ENCODE results near the gene C1orf210.

C1orf210 gene

DNA sequence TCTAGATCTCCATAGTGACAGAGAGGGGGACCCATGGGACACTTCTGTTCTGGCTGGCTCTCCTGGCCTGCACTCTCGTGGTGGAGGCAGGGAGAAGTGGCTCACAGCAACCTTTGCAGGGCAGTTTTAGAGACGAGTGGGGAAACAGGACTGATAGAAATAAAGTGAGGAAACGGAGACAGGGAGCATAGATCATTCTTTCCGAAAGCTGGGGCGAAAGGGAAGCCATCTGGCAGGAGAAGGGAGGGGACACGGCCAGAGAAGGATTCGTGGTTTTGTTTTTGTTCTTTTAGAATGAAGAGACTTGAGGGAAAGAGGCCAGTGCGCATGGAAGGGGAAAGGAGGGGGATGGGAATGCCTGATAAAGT, 18.9 kb upstream of the C1orf210 start:
- TF ChIP-seq EZH2phosphoT487 (IDR thresholded peaks at IDR 0.05; ENCODE audit: low read depth) = no peak
- TF ChIP-seq, protein P1, sequence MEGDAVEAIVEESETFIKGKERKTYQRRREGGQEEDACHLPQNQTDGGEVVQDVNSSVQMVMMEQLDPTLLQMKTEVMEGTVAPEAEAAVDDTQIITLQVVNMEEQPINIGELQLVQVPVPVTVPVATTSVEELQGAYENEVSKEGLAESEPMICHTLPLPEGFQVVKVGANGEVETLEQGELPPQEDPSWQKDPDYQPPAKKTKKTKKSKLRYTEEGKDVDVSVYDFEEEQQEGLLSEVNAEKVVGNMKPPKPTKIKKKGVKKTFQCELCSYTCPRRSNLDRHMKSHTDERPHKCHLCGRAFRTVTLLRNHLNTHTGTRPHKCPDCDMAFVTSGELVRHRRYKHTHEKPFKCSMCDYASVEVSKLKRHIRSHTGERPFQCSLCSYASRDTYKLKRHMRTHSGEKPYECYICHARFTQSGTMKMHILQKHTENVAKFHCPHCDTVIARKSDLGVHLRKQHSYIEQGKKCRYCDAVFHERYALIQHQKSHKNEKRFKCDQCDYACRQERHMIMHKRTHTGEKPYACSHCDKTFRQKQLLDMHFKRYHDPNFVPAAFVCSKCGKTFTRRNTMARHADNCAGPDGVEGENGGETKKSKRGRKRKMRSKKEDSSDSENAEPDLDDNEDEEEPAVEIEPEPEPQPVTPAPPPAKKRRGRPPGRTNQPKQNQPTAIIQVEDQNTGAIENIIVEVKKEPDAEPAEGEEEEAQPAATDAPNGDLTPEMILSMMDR (IDR thresholded peaks at IDR 0.05; ENCODE audit: low read depth, low read length) = no peak
- Histone ChIP-seq H3K27me3 (ENCODE audit: low read depth, low read length) (peaks cover 6% of the 10 kb centered on the region; the same call in 1 of the 2 replicates), H3K9ac (ENCODE audit: low read length) (no peak overlapping the region), H3K27ac (ENCODE audit: low read length) (no peak overlapping the region), H3K36me3 (replicated peaks; ENCODE audit: low read depth, low read length) (no peaks in the 10 kb centered on the region), H3K4me2 (ENCODE audit: low read length) (no peak overlapping the region), H3K4me3 (ENCODE audit: low read length) (no peak overlapping the region), H3K79me2 (ENCODE audit: low read length) (no peaks in the 10 kb centered on the region), H2AFZ (ENCODE audit: low read depth, low read length) (no peak overlapping the region), H4K20me1 (ENCODE audit: insufficient read depth, low read length) (no peaks in the 10 kb centered on the region), H3K9me3 (ENCODE audit: insufficient read depth, low read length) (no peaks in the 10 kb centered on the region), H3K4me1 (ENCODE audit: low read length) (no peaks in the 10 kb centered on the region)

DNA sequence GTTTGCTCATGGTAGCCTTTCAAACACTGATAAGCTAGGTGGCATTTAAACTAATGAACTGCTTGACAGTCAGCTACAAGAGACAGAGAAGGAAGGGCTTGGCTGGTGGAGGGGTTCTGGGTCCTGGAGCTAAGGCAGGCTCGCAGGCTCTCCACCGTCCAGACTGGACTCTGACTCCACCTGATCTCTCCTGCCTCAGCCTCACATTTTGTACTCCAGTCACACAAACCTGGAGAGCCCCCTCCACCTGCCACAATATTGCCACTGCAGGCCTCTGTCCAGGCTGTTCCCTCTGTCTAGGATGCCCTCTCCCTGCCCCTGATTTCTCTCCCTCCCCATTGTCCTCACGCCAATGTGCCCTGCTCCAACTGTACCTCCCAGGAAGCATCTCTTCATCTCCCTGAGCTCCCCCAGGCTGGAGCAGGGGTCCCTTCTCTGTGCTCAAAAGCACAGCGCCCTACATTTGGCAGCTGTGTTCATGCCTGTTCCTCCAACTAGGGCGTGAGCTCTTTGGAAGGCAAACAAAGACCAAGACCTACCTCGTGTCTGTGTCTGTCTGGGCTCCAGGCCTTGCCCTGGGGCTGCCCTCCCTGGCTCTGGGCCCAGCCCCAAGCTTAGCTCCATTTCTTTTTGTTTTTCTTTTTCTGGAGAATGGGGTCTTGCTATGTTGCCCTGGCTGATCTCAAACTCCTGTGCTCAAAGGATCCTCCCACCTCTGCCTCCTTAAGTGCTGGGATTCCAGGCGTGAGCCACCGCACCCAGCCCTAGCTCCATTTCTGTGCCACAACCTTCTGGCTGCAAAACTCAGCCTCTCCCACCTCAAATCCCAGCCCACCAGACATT, 18.3 kb upstream of the C1orf210 start:
- TF ChIP-seq, protein P1 (IDR thresholded peaks at IDR 0.05; ENCODE audit: low read depth, low read length) = no peak
- no peak for TF ChIP-seq EZH2phosphoT487 (IDR thresholded peaks at IDR 0.05; ENCODE audit: low read depth)
- no peak overlapping the region for H2AFZ ChIP-seq (ENCODE audit: low read depth, low read length)
- no peaks in the 10 kb centered on the region for H3K9me3 ChIP-seq (ENCODE audit: insufficient read depth, low read length)
- H3K4me3 ChIP-seq (ENCODE audit: low read length) = no peak overlapping the region
- no peaks in the 10 kb centered on the region for H3K4me1 ChIP-seq (ENCODE audit: low read length)
- H3K79me2 ChIP-seq (ENCODE audit: low read length) = no peaks in the 10 kb centered on the region
- no peaks in the 10 kb centered on the region for H4K20me1 ChIP-seq (ENCODE audit: insufficient read depth, low read length)
- no peak overlapping the region for H3K9ac ChIP-seq (ENCODE audit: low read length)
- no peak overlapping the region for H3K27ac ChIP-seq (ENCODE audit: low read length)
- H3K36me3 ChIP-seq (replicated peaks; ENCODE audit: low read depth, low read length) = no peaks in the 10 kb centered on the region
- H3K4me2 ChIP-seq (ENCODE audit: low read length) = no peak overlapping the region
- peaks cover 6% of the 10 kb centered on the region; the same call in 1 of the 2 replicates for H3K27me3 ChIP-seq (ENCODE audit: low read depth, low read length)

DNA sequence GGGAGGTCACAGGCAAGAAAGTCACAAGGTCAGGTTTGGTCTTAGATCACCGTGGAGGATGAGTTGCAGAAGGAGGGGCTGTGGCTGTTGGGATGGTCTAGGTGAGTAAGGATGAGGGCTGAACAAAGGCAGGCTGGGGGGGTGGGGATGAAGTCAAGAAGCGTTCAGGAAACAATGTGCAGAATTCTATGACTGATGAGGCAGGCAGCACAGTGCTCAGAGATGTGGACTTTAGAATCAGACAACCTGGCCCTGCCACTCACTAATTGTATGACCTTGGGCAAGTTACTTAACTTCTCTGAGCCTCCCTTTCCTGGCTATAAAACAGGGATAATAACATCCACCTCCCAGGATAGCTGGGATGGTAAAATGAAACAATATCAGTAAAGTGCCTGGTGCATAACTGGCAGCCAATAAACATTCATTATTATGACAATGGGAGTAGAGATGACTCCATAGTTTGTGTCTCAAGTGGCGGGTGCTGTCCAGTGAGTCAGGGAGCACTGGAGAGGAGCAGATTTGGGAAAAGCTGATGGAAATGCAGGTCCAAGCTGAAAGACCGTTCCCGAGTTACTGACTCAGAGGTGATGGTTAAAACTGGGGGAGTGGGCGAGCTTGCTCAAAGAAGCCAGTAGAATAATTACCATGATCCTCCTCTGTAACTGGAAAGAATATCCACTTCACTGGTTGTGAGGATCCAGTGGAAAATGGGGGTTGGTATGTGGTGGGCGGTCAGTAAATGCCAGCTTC, 17.5 kb upstream of the C1orf210 start:
- Histone ChIP-seq H4K20me1 (ENCODE audit: insufficient read depth, low read length) (no peaks in the 10 kb centered on the region), H3K4me3 (ENCODE audit: low read length) (no peak overlapping the region), H2AFZ (ENCODE audit: low read depth, low read length) (no peak overlapping the region), H3K27ac (ENCODE audit: low read length) (no peak overlapping the region), H3K4me2 (ENCODE audit: low read length) (no peak overlapping the region), H3K9me3 (ENCODE audit: insufficient read depth, low read length) (no peaks in the 10 kb centered on the region), H3K4me1 (ENCODE audit: low read length) (no peaks in the 10 kb centered on the region), H3K36me3 (replicated peaks; ENCODE audit: low read depth, low read length) (no peaks in the 10 kb centered on the region), H3K79me2 (ENCODE audit: low read length) (no peaks in the 10 kb centered on the region), H3K27me3 (ENCODE audit: low read depth, low read length) (peaks cover 6% of the 10 kb centered on the region; the same call in 1 of the 2 replicates), H3K9ac (ENCODE audit: low read length) (no peak overlapping the region)
- no peak for TF ChIP-seq EZH2phosphoT487 (IDR thresholded peaks at IDR 0.05; ENCODE audit: low read depth)
- TF ChIP-seq, protein P1 (IDR thresholded peaks at IDR 0.05; ENCODE audit: low read depth, low read length) = no peak

DNA sequence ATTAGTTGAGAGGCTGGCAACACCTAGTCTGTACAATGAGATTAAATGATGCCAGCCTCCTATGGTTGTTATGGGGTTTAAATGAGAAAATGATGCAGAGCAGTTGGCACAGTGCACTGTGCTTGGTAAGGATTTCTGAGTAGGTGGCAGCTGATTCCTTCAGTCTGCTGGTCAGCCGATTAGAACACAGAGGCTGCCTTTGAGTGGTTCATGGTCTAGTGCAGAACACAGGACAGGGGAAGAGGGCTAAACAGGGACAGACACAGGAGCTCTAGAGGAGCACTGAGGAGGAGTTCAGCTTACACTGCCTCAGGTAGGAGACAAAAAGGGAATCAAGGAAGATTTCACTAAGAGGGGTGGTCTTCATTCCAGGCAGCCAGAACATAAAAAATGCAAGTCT, 16.8 kb upstream of the C1orf210 start:
- no peaks in the 10 kb centered on the region for H3K36me3 ChIP-seq (replicated peaks; ENCODE audit: low read depth, low read length)
- TF ChIP-seq, protein P1 (IDR thresholded peaks at IDR 0.05; ENCODE audit: low read depth, low read length) = no peak
- no peak for TF ChIP-seq EZH2phosphoT487 (IDR thresholded peaks at IDR 0.05; ENCODE audit: low read depth)
- H2AFZ ChIP-seq (ENCODE audit: low read depth, low read length) = no peak overlapping the region
- H3K79me2 ChIP-seq (ENCODE audit: low read length) = no peaks in the 10 kb centered on the region
- H3K4me1 ChIP-seq (ENCODE audit: low read length) = no peaks in the 10 kb centered on the region
- H3K27ac ChIP-seq (ENCODE audit: low read length) = no peak overlapping the region
- H3K4me2 ChIP-seq (ENCODE audit: low read length) = no peak overlapping the region
- peaks cover 6% of the 10 kb centered on the region for H3K27me3 ChIP-seq (ENCODE audit: low read depth, low read length)
- H4K20me1 ChIP-seq (ENCODE audit: insufficient read depth, low read length) = no peaks in the 10 kb centered on the region
- no peak overlapping the region for H3K4me3 ChIP-seq (ENCODE audit: low read length)
- no peak overlapping the region for H3K9ac ChIP-seq (ENCODE audit: low read length)
- H3K9me3 ChIP-seq (ENCODE audit: insufficient read depth, low read length) = no peaks in the 10 kb centered on the region
